Cardiac muscle cell (in vitro differentiated cells and primary cell): ENCODE measurements around the gene CACNA1C. TPM values are rescaled to one million over a fixed set of nuclear protein-coding genes. Genes with fewer than 3 reads are reported as not detected.
A peak's percentile ranks its signal among the peaks of the same experiment; 100 is the strongest.

ENCODE experiments used
- DNase-seq, 2 donors: peaks; one replicate each; pipeline versions ENCODE4 v3.0.0 to v3.0.0-alpha.2; 2010 to 2017; ENCODE audit warnings: low read depth in 1 of 2, low spot score in 1 of 2
- H3K27ac ChIP-seq: fragments of 200-600 bp; sonication (generic); 2 replicates; pipeline ENCODE4 v1.5.1; 2016
- H3K27me3 ChIP-seq: fragments of 200-600 bp; sonication (generic); 2 replicates; pipeline ENCODE4 v1.6.0; 2016; ENCODE audit warnings: control low read depth
- H3K36me3 ChIP-seq: fragments of 200-600 bp; sonication (generic); 2 replicates; pipeline ENCODE4 v1.5.1; 2016; ENCODE audit warnings: control low read depth
- H3K4me1 ChIP-seq: fragments of 200-600 bp; sonication (generic); 2 replicates; pipeline ENCODE4 v1.8.1; 2017; ENCODE audit warnings: low read depth, mild to moderate bottlenecking, mixed run types
- H3K4me3 ChIP-seq: fragments of 200-600 bp; sonication (generic); 2 replicates; pipeline ENCODE4 v1.5.1; 2016; ENCODE audit warnings: mild to moderate bottlenecking
- H3K9me3 ChIP-seq: fragments of 200-600 bp; sonication (generic); 2 replicates; pipeline ENCODE4 v1.5.1; 2017; ENCODE audit warnings: low read depth, mild to moderate bottlenecking, control low read depth
- CTCF ChIP-seq: IDR thresholded peaks from 2 replicates; pipeline ENCODE4 v1.5.1; 2012; ENCODE audit warnings: low read depth, mild to moderate bottlenecking, low read length
- polyA plus RNA-seq: library from polyadenylated mRNA; unstranded; fragments of >200 nt; fragmentation: Nextera tagmentation; extraction: Ambion mirVana; gene quantifications from 2 replicates; pipeline ENCODE4 v1.2.1, GENCODE V29; 2016
- total RNA-seq: library from RNA; depleted of rRNA; stranded (reverse); fragments of >200 nt; gene quantifications from 2 replicates; pipeline ENCODE4 v1.2.3, GENCODE V29; 2016

The CACNA1C gene
- total and polyA plus RNA-seq, 2 experiments from 2014 or later, result 40.8 to 77.8 TPM

- TF ChIP-seq CTCF, result no peak
- H3K4me1 ChIP-seq, result no peaks in the 10 kb centered on the region
- no peak overlapping the region for H3K4me3 ChIP-seq
- peaks cover 64% of the 10 kb centered on the region for H3K27me3 ChIP-seq
- DNase-seq, result peak in 1 of 2 donors; percentile 39
- H3K36me3 ChIP-seq, result no peaks in the 10 kb centered on the region
- H3K9me3 ChIP-seq, result no peaks in the 10 kb centered on the region
- no peak overlapping the region for H3K27ac ChIP-seq
These were observed 670.0 kb downstream of the CACNA1C start for GRCh38 chr12:2722806-2723205.

GRCh38 chr12:2732290-2732689, 679.5 kb downstream of the CACNA1C start:
- Histone ChIP-seq H3K36me3 (no peaks in the 10 kb centered on the region), H3K27ac (no peak overlapping the region), H3K27me3 (peaks cover 61% of the 10 kb centered on the region), H3K4me1 (no peaks in the 10 kb centered on the region), H3K9me3 (no peaks in the 10 kb centered on the region), H3K4me3 (no peak overlapping the region)
- DNase-seq, result no peak
- no peak for TF ChIP-seq CTCF

GRCh38 chr12:2733493-2734355, 680.9 kb downstream of the CACNA1C start:
- Histone ChIP-seq H3K9me3 (no peaks in the 10 kb centered on the region), H3K36me3 (no peaks in the 10 kb centered on the region), H3K4me1 (no peaks in the 10 kb centered on the region), H3K27ac (no peak overlapping the region), H3K4me3 (no peak overlapping the region), H3K27me3 (peaks cover 47% of the 10 kb centered on the region)
- TF ChIP-seq CTCF, result no peak
- no peak for DNase-seq

GRCh38 chr12:2735432-2735831, 682.6 kb downstream of the CACNA1C start:
- H3K4me3 ChIP-seq, result no peak overlapping the region
- H3K9me3 ChIP-seq, result no peaks in the 10 kb centered on the region
- no peaks in the 10 kb centered on the region for H3K36me3 ChIP-seq
- H3K27ac ChIP-seq, result no peak overlapping the region
- peaks cover 35% of the 10 kb centered on the region for H3K27me3 ChIP-seq
- no peak for DNase-seq
- no peak for TF ChIP-seq CTCF
- no peaks in the 10 kb centered on the region for H3K4me1 ChIP-seq

GRCh38 chr12:2737656-2738241, 685.0 kb downstream of the CACNA1C start:
- Histone ChIP-seq H3K4me1 (no peaks in the 10 kb centered on the region), H3K4me3 (no peak overlapping the region), H3K27ac (no peak overlapping the region), H3K36me3 (no peaks in the 10 kb centered on the region), H3K9me3 (no peaks in the 10 kb centered on the region), H3K27me3 (peaks cover 13% of the 10 kb centered on the region)
- DNase-seq, result no peak
- TF ChIP-seq CTCF, result no peak
